Hindlimb muscle (tissue), 1 donor: ENCODE measurements around the gene ABHD17B. TPM values are rescaled to one million over a fixed set of nuclear protein-coding genes. Genes with fewer than 3 reads are reported as not detected.
"Not testable (repeated sequence)": the region's sequence is repeated elsewhere in the genome, so short reads cannot be mapped to it uniquely, and the experiment has no call there.

Source experiments
- DNase-seq: peaks from one replicate; pipeline ENCODE4 v3.0.0-alpha.2; 2013
- polyA plus RNA-seq: library from polyadenylated mRNA; unstranded; fragments of 120-200 nt; gene quantifications from one replicate; pipeline ENCODE4 v1.2.1, GENCODE V29; 2013; ENCODE audit not compliant: insufficient read length

The ABHD17B gene
- polyA plus RNA-seq, 1 donor: 35.5 TPM

DNA sequence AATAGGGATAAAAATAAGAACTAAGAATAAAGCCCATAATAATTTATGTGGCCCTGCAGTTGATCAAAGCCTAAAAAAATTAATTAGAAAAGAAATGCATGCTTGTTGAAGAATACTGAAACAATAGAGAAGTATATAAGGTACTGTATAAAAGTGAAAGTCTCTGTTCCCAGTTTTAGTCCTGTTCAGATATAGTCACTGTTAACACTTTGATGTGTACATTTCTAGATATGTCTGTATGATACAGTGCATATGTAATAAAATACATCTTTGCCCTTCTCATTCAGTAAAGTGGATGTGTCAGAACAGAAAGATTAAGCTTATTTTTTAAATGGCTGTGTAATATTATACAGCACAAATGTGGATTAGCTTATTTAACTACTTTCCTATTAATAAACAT is 4.5 kb upstream of the ABHD17B start:
- no peak for DNase-seq

GRCh38 chr9:71911908-71912335 is 929 bp upstream of the ABHD17B start:
- DNase-seq: peak; percentile 72

- peak; percentile 62 for DNase-seq
These were observed 338 bp downstream of the ABHD17B start for GRCh38 chr9:71910650-71911060.

GRCh38 chr9:71909887-71910649 is 925 bp downstream of the ABHD17B start:
- DNase-seq: peak; percentile 69

DNA sequence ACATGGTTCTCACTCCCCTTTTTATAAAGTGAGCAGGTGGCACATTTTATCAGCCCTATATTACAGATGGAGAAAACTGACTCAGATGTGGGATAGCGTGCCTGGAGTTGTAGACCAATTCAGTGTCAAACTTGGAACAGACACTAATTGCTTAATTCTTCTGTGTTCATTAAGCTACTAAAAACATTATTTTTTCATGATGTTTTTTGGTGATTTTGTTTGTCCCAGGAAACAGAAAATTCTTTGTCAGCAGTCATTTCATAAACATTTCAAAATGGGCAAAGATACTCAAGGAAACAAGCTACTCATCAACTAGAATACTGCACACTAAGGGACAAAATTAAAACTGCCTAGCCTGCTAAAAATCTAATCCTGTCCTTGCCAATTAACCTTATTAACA is 2.2 kb downstream of the ABHD17B start:
- no peak for DNase-seq

GRCh38 chr9:71904076-71904475 is 6.9 kb downstream of the ABHD17B start:
- no peak for DNase-seq

DNA sequence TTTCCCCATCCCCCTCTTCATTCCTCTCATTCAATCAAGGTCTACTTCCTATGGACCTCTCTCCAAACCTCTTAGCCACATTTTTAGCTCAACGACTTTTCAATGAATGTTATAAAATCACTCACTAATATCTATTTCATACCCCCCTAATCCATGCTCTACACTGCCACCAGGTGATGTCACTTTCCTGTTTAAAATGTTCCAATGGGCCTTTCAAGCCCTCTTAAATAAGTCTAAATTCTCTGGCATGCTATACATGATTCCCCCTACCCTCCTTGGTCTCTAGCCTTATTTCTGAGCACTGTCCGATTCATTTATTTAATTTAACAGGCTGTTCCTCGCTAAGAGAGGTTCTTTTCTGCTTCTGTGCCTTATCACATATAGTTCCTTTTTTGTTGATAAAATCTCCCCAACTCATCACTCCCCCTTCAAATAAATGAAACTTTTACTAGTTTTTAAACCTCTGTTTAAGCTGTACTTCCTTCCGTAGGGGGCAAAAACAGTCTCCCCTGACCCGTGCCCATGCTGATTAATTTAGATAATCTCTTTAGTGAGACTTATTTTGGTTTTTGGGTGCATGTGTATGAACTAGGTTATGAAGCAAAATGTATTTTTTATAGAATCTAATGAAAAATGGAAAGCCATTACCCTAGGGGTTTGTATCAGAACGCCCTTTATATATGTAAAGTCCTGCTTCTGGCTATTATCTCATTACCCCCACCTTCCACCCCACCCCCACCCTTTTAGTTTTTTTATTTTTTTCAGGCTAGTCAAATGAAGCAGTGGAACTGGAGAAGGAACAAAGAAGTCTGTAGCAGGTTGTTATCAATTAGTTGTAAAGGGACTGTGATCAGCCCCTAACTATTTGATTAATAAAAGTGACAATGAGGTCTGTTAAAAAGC is 9.0 kb downstream of the ABHD17B start:
- no peak for DNase-seq

DNA sequence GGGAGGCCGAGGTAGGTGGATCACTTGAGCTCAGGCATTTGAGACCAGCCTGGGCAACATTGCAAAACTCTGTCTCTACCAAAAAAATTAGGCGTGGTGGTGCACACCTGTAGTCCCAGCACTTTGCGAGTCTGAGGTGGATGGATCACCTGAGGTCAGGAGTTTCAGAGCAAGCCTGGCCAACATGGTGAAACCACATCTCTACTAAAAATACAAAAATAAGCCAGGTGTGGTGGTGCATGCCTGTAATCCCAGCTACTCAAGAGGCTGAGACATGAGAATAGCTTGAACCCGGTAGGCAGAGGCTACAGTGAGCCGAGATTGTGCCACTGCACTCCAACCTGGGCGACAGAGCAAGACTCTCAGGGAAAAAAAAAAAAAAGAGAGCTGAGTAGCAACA is 12.2 kb downstream of the ABHD17B start:
- not testable (repeated sequence) for DNase-seq

DNA sequence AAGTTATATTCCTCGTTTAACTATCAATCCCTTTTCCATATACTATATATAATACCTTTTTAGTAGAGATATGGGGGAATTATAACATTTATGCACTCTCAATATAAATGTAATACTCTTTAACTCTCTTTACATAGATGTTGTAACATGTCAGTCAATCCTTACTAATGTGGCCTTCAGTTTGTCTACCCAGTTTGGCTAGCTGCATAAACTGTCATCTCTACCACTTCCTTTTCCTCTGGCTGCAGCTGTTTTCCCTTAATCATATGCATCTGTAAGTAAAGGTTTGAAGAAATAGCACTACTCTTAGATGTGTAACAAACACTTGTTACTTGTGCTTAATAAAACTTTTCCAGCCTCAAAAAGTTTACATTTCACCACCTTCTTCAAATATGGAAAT is 13.4 kb downstream of the ABHD17B start:
- DNase-seq: no peak

- DNase-seq: no peak
These were observed 14.2 kb downstream of the ABHD17B start for GRCh38 chr9:71896761-71897160.

GRCh38 chr9:71895955-71896354 is 15.0 kb downstream of the ABHD17B start:
- DNase-seq: no peak

DNA sequence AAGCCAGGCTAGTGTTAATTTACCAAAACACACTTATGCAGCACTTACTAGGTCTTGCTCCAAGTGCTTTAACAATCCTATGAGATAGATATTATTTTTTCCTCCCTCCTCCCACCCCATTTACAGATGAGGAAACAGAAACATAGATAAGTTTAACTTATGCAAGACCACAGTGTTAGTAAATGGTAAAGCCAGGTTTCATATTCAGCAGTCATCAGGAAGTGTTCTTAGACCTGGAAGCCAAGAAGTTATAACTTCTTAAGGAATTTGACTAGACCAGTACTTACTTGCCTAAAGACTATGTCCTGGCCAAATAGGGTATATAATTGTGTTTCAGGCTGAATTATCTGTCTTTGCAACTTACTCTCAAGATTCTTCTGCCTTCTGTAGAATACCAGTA is 15.9 kb downstream of the ABHD17B start:
- no peak for DNase-seq

GRCh38 chr9:71891557-71892189 is 19.3 kb downstream of the ABHD17B start:
- no peak for DNase-seq

- DNase-seq: no peak
These were observed 20.8 kb downstream of the ABHD17B start for GRCh38 chr9:71890042-71890679.

DNA sequence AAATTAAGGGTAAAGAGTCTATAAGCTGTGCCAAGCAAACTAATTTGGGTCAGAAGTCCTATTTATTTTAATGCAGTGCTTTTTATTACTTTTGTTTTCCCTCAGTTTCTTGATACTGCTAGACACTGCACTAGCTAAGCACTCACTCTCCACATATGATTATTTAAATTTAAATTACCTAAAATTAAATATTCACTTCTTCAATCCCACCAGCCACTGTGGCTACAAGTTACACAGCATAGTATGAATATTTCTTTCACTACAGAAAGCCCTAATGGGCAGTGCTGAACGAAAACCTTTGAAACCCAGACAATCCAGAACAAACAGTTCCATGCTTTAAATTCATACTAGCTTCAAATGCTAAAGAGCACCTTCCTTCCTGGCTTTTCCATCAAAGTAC is 23.6 kb downstream of the ABHD17B start:
- no peak for DNase-seq

DNA sequence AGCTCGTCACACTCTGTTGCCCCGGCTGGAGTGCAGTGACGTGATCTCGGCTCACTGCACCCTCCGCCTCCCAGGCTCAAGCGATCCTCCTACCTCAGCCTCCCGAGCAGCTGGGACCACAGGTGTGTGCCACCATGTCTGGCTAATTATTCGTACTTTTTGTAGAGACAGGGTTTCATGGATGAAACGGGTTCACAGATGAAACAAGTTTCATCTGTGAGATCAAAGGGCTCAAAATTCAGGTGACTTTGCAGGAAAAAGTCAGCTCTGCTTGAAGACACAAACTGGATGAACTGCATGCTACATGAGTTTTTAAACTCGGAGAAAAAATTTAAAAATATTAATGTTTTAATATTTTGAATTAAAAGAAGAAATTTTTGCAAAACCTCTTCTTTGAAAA is 24.5 kb downstream of the ABHD17B start:
- no peak for DNase-seq

DNA sequence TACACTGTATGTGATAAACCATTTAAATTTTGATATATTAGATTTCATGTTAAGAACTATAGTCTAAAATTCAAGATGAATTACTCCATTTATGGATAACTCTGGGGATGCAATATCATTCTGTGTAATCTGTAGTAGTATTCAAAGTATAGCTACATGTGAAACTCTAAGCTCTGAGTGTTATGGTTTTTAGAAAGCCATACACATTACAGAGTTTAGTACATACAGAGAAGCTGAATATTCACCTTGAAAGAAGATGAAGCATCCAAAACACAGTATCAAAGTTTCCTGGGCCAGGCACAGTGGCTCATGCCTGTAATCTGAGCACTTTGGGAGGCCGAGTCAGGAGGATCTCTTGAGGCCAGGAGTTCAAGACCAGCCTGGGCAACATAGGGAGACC is 25.0 kb downstream of the ABHD17B start:
- no peak for DNase-seq

DNA sequence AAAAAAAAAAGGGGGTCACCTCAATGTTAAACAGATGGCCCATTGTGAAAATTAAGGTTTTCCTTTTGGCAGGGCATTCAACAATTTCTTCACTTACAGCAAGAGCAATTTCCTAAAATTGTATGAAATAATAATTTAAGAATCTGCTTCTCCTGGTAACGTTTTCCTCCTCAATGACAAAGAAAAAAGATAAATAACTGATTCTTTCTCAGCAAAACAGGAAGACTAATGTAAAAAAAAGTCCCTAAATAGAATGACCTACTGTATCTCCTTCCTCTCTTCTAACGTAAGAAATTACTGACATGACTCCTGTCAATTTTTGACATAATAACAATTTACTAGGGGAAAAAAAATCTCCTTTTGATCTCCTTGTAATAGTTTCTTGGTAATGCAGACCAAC is 25.5 kb downstream of the ABHD17B start:
- DNase-seq: no peak

- no peak for DNase-seq
These were observed 27.0 kb downstream of the ABHD17B start for GRCh38 chr9:71884005-71884404.

GRCh38 chr9:71879644-71880174 is 31.3 kb downstream of the ABHD17B start:
- no peak for DNase-seq

- no peak for DNase-seq
These were observed 32.4 kb downstream of the ABHD17B start for GRCh38 chr9:71878327-71879274.
